Neutrophil (primary cell): ENCODE measurements around the gene CRPPA.

ENCODE experiments used
- H3K27ac ChIP-seq: fragments of 200-600 bp; sonication (generic); 2 replicates; pipeline ENCODE4 v1.5.1; 2016; ENCODE audit warnings: mild to moderate bottlenecking, moderate library complexity
- H3K27me3 ChIP-seq: fragments of 200-600 bp; sonication (generic); 2 replicates; pipeline ENCODE4 v1.6.0; 2016; ENCODE audit warnings: mild to moderate bottlenecking
- H3K36me3 ChIP-seq: fragments of 200-600 bp; sonication (generic); 2 replicates; pipeline ENCODE4 v1.5.1; 2017
- H3K4me1 ChIP-seq, 2 experiments: fragments of 200-600 bp in 1 of 2; sonication (generic) in 1 of 2; 1 replicate in 1 of 2; 2 replicates in 1 of 2; pipeline versions ENCODE4 v1.5.1 to v1.6.1; 2013 to 2016; ENCODE audit warnings: low read depth in 1 of 2, low read length in 1 of 2, mild to moderate bottlenecking in 1 of 2, moderate library complexity in 1 of 2; ENCODE audit not compliant: control insufficient read depth in 1 of 2, insufficient read depth in 1 of 2
- H3K4me3 ChIP-seq, 2 experiments: fragments of 200-600 bp in 1 of 2; sonication (generic) in 1 of 2; 1 replicate in 1 of 2; 2 replicates in 1 of 2; pipeline ENCODE4 v1.5.1; 2013 to 2016; ENCODE audit warnings: low read depth in 1 of 2, low read length in 1 of 2, mild to moderate bottlenecking in 1 of 2, moderate library complexity in 1 of 2
- H3K9me3 ChIP-seq: fragments of 200-600 bp; sonication (generic); 2 replicates; pipeline ENCODE4 v1.5.1; 2016
- TF ChIP-seq, protein P1 (sequence below): fragments of 200-600 bp; sonication (generic); IDR thresholded peaks from 2 replicates; pipeline ENCODE4 v1.5.1; 2016; ENCODE audit warnings: antibody characterized with exemption

CRPPA gene

DNA sequence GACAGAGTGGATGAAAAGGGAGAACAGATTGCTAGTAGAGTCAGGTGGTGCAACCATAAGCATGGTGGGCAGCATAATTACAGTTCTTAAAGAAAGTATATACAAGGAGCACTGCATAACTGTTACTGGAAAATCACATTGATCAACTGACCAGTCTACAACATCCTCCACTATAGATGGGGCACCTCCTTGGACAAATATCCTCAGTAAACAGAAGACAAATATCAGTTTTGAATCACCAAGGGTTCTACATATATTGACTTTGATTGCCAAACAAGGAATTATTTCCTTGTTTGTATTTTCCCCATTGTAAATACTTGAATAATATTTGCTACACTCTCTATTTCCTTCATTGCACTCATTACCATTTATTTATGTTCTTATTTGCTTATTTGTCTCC is 17.6 kb upstream of the CRPPA start:
- Histone ChIP-seq H3K36me3 (no peaks in the 10 kb centered on the region), H3K4me3 (no peak overlapping the region), H3K27ac (no peak overlapping the region), H3K4me1 (no peaks in the 10 kb centered on the region), H3K27me3 (no peaks in the 10 kb centered on the region), H3K9me3 (no peaks in the 10 kb centered on the region)
- TF ChIP-seq, protein P1, sequence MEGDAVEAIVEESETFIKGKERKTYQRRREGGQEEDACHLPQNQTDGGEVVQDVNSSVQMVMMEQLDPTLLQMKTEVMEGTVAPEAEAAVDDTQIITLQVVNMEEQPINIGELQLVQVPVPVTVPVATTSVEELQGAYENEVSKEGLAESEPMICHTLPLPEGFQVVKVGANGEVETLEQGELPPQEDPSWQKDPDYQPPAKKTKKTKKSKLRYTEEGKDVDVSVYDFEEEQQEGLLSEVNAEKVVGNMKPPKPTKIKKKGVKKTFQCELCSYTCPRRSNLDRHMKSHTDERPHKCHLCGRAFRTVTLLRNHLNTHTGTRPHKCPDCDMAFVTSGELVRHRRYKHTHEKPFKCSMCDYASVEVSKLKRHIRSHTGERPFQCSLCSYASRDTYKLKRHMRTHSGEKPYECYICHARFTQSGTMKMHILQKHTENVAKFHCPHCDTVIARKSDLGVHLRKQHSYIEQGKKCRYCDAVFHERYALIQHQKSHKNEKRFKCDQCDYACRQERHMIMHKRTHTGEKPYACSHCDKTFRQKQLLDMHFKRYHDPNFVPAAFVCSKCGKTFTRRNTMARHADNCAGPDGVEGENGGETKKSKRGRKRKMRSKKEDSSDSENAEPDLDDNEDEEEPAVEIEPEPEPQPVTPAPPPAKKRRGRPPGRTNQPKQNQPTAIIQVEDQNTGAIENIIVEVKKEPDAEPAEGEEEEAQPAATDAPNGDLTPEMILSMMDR: no peak

DNA sequence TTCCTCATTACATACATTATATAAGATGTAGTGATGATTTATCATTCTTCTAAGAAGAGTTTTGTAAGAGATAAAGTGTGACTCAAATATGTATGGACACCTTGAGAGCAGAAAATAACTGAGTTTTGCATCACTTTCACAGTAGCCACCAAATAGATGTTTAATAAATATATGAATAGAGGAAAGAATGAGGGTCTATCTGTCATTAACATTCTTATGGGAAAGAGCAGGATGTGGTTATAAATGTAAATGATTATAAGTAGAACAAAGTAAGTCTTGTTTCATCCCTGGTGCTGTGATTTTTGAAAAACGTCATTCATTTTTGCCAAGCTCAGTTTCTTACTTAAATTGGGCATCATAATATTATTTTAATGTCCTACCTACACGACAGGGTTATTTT is 15.0 kb upstream of the CRPPA start:
- Histone ChIP-seq H3K36me3 (no peaks in the 10 kb centered on the region), H3K9me3 (no peaks in the 10 kb centered on the region), H3K27ac (no peak overlapping the region), H3K27me3 (no peaks in the 10 kb centered on the region), H3K4me1 (no peaks in the 10 kb centered on the region), H3K4me3 (no peak overlapping the region)
- TF ChIP-seq, protein P1: no peak

DNA sequence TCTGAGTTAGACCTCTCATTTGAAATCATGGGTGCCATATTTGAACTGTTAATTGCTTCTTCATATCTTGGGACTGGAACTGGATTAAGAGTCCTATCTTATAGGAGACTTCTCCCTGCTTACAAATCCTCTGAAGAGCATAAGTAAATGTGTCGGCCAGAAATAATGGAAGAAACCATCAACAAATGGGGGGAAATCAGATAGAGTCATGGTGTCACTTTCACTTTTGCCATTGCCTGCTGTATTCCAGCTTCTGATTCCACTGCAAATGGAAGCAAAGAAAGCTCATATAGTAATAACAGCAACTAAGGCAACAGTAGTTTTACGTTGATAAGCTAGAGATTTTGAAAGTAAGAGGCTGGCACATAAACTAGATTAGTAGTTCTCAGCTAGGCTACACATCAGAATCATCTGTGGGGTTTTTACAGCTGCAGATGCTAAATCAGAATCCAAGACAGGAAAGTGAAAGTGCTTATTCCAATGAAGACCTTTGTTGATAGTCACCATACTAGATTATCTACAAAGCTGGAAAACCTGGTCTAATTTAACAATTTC is 12.3 kb upstream of the CRPPA start:
- Histone ChIP-seq H3K27ac (no peak overlapping the region), H3K9me3 (no peaks in the 10 kb centered on the region), H3K4me1 (no peaks in the 10 kb centered on the region), H3K4me3 (no peak overlapping the region), H3K27me3 (no peaks in the 10 kb centered on the region), H3K36me3 (no peaks in the 10 kb centered on the region)
- TF ChIP-seq, protein P1: no peak

DNA sequence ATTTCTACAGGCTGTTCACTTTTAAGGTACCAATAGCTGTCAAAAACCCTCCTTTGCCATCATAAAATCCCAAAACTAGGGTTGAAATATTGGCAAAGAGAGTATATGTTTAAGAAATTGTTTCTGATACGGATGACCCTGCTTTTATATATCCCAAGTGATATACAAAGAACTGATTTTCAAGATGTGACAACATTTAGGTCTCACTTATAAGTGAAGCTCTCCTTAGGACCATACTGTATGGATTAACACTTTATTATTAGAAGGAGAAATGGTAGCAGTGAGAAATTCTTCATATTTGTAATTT is 11.0 kb upstream of the CRPPA start:
- H3K36me3 ChIP-seq: no peaks in the 10 kb centered on the region
- H3K4me1 ChIP-seq: no peaks in the 10 kb centered on the region
- H3K27me3 ChIP-seq: no peaks in the 10 kb centered on the region
- no peak overlapping the region for H3K4me3 ChIP-seq
- no peak overlapping the region for H3K27ac ChIP-seq
- TF ChIP-seq, protein P1: no peak
- no peaks in the 10 kb centered on the region for H3K9me3 ChIP-seq

DNA sequence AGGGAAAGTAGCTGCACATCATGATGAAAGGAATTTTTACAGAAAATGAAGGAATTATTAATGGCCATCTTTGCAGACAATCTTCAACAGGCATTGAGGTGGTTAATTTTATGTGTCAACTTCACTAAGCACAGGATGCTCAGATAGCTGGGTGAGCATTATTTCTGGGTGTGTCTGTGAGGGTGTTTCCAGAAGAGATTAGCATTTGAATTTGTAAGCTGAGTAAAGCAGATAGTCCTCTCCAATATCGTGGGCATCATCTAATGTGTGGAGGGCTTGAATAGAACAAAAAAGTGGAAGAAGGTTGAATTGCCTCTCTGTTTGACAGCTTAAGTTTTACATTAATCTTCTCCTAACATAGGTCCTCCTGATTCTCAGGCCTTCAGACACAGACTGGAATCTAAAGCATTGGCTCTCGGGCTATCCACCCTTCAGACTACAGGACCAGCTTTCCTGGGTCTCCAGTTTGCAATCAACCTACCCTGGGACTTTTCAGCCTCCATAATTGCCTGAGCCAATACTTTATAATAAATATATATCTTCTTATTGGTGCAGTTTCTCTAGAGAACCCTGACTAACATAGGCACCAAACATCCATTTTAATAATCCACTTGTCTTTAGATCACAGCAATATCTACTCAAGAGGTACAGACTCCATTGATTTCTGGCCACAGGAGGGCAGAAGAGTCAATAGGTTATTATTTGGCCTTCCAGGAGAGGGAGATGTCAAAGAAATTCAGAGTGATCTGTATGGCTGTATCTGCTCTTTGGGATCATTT is 10.5 kb upstream of the CRPPA start:
- H3K27me3 ChIP-seq: no peaks in the 10 kb centered on the region
- H3K4me1 ChIP-seq: no peaks in the 10 kb centered on the region
- TF ChIP-seq, protein P1: no peak
- H3K9me3 ChIP-seq: no peaks in the 10 kb centered on the region
- no peak overlapping the region for H3K27ac ChIP-seq
- no peak overlapping the region for H3K4me3 ChIP-seq
- H3K36me3 ChIP-seq: no peaks in the 10 kb centered on the region
